Measurements from ENCODE around the gene PAX3.

The PAX3 gene

DNA sequence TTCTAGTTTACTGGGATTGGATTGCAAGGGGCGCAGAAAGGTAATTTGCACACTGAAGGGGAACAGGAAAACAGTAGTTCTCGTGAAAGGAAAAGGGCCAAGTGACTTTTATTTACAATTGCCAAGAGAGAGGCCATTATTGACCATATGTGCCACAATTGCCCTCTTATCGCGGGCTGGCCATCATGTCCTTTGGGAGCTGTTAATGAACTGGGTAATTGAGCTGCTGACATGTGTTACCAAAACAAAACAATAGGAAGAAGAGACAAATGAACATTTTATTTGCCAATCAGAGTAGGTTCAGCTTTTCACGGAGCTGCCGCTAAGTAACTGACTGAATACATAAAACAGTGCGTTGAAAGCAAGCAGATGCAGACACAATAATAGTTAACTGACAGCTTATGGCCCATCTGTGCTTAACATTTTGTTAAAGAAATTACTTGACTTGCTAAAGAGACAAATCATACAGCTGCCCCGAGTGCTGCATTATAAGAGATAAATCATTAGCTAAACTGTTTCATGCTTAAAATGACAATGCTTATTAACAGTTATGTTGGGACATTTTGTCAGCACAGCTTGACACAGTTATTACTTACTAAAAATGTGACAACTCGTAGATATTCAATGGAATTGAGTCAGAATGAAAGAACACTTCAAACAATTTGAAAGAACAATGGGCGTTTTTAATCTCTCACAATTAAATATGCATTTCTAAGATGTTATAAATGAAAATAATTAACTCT is 57.5 kb downstream of the PAX3 start:
- Histone ChIP-seq H3K36me3 (replicated peaks; ENCODE audit: insufficient read depth, low read length) (no peaks in the 10 kb centered on the region), H3K27ac (ENCODE audit: low read length) (no peak overlapping the region), H3K4me3 (ENCODE audit: low read length) (no peak overlapping the region), H3K79me2 (ENCODE audit: low read length) (no peaks in the 10 kb centered on the region), H3K9ac (ENCODE audit: low read length) (no peak overlapping the region), H3F3A (ENCODE audit: insufficient read depth, low read length) (no peaks in the 10 kb centered on the region), H3K9me3 (replicated peaks; ENCODE audit: insufficient read depth, low read length) (no peaks in the 10 kb centered on the region), H3K9me2 (replicated peaks; ENCODE audit: insufficient read depth, low read length) (no peaks in the 10 kb centered on the region), H2AFZ (ENCODE audit: low read length) (no peak overlapping the region), H3K27me3 (replicated peaks; ENCODE audit: insufficient read depth, low read length) (no peaks in the 10 kb centered on the region), H3K4me2 (ENCODE audit: low read depth, low read length) (no peak overlapping the region), H4K20me1 (ENCODE audit: insufficient read depth, low read length) (no peaks in the 10 kb centered on the region), H3K4me1 (ENCODE audit: low read length) (no peaks in the 10 kb centered on the region)
- DNase-seq: no peak
- TF ChIP-seq, protein P1, sequence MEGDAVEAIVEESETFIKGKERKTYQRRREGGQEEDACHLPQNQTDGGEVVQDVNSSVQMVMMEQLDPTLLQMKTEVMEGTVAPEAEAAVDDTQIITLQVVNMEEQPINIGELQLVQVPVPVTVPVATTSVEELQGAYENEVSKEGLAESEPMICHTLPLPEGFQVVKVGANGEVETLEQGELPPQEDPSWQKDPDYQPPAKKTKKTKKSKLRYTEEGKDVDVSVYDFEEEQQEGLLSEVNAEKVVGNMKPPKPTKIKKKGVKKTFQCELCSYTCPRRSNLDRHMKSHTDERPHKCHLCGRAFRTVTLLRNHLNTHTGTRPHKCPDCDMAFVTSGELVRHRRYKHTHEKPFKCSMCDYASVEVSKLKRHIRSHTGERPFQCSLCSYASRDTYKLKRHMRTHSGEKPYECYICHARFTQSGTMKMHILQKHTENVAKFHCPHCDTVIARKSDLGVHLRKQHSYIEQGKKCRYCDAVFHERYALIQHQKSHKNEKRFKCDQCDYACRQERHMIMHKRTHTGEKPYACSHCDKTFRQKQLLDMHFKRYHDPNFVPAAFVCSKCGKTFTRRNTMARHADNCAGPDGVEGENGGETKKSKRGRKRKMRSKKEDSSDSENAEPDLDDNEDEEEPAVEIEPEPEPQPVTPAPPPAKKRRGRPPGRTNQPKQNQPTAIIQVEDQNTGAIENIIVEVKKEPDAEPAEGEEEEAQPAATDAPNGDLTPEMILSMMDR (IDR thresholded peaks at IDR 0.05; ENCODE audit: low read length): no peak
- TF ChIP-seq EZH2phosphoT487 (IDR thresholded peaks at IDR 0.05; ENCODE audit: low read length) (no peak), EZH2 (optimal IDR thresholded peaks at IDR 0.05; ENCODE audit: low read depth, low read length) (no peak)

DNA sequence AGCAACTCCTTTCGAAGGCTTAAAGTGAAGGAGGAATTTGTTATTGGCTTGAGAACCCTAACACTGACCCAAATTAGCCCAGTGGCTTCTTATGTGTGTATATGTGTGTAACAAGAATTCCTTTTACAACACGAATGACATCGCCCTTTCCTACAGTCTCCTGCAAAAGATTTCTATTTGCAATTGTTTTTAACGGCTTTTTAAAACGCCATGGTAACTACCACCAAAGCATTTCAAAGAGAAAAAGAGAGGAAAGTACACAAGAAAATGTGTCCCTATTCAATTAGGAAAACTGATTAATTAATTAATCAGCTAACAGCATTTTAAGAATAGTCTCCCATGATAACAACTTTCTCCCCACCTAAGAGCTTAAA is 58.1 kb downstream of the PAX3 start:
- H3K4me3 ChIP-seq (ENCODE audit: low read length): no peak overlapping the region
- no peak overlapping the region for H2AFZ ChIP-seq (ENCODE audit: low read length)
- no peak for DNase-seq
- H3K27ac ChIP-seq (ENCODE audit: low read length): no peak overlapping the region
- no peaks in the 10 kb centered on the region for H3F3A ChIP-seq (ENCODE audit: insufficient read depth, low read length)
- no peaks in the 10 kb centered on the region for H4K20me1 ChIP-seq (ENCODE audit: insufficient read depth, low read length)
- TF ChIP-seq, protein P1 (IDR thresholded peaks at IDR 0.05; ENCODE audit: low read length): no peak
- TF ChIP-seq EZH2 (optimal IDR thresholded peaks at IDR 0.05; ENCODE audit: low read depth, low read length) (no peak), EZH2phosphoT487 (IDR thresholded peaks at IDR 0.05; ENCODE audit: low read length) (no peak)
- no peak overlapping the region for H3K4me2 ChIP-seq (ENCODE audit: low read depth, low read length)
- H3K79me2 ChIP-seq (ENCODE audit: low read length): no peaks in the 10 kb centered on the region
- H3K27me3 ChIP-seq (replicated peaks; ENCODE audit: insufficient read depth, low read length): no peaks in the 10 kb centered on the region
- no peaks in the 10 kb centered on the region for H3K9me2 ChIP-seq (replicated peaks; ENCODE audit: insufficient read depth, low read length)
- H3K9ac ChIP-seq (ENCODE audit: low read length): no peak overlapping the region
- no peaks in the 10 kb centered on the region for H3K9me3 ChIP-seq (replicated peaks; ENCODE audit: insufficient read depth, low read length)
- H3K36me3 ChIP-seq (replicated peaks; ENCODE audit: insufficient read depth, low read length): no peaks in the 10 kb centered on the region
- H3K4me1 ChIP-seq (ENCODE audit: low read length): no peaks in the 10 kb centered on the region

DNA sequence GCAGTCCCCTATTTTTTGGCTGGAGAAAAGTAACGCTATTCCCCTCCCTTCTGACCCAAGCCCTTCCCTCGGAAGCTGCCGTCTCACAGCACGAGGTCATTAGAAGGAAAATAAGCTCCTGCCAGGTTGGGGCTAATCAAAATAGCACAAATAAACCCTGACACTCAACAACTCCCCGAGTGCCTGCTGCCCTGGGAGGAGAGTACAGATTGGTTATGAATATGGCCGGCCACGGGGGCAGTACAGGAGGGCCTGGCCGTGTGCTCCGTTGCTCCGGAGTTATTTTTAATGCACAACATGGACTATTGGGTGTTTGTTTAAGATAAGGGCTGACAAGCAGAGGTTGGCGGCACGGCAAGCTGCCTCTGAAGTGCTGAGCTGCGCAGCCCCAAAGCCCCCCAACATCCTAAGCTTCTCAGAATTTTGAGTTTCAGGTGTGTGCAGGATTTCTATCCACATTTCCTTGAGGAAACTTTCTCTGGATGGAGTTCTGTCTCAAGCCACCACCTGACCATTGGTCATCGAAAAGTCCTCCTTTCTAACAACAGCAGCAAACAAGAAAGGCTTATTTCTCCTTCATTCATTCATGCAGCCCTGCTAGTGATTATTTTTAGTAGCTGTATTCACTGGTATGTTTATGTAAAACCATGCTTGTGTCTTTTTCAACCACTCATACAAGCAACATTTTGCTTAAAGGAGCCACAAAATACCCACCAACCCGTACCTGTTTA is 58.7 kb downstream of the PAX3 start:
- no peak for DNase-seq
- no peak overlapping the region for H3K9ac ChIP-seq (ENCODE audit: low read length)
- no peaks in the 10 kb centered on the region for H3K9me3 ChIP-seq (replicated peaks; ENCODE audit: insufficient read depth, low read length)
- no peak overlapping the region for H2AFZ ChIP-seq (ENCODE audit: low read length)
- no peaks in the 10 kb centered on the region for H3K36me3 ChIP-seq (replicated peaks; ENCODE audit: insufficient read depth, low read length)
- H3K27ac ChIP-seq (ENCODE audit: low read length): no peak overlapping the region
- TF ChIP-seq EZH2phosphoT487 (IDR thresholded peaks at IDR 0.05; ENCODE audit: low read length): no peak
- TF ChIP-seq EZH2 (optimal IDR thresholded peaks at IDR 0.05; ENCODE audit: low read depth, low read length): no peak
- TF ChIP-seq, protein P1 (IDR thresholded peaks at IDR 0.05; ENCODE audit: low read length): no peak
- H3K9me2 ChIP-seq (replicated peaks; ENCODE audit: insufficient read depth, low read length): no peaks in the 10 kb centered on the region
- no peaks in the 10 kb centered on the region for H3F3A ChIP-seq (ENCODE audit: insufficient read depth, low read length)
- no peak overlapping the region for H3K4me3 ChIP-seq (ENCODE audit: low read length)
- no peaks in the 10 kb centered on the region for H3K27me3 ChIP-seq (replicated peaks; ENCODE audit: insufficient read depth, low read length)
- H3K4me1 ChIP-seq (ENCODE audit: low read length): no peaks in the 10 kb centered on the region
- H3K79me2 ChIP-seq (ENCODE audit: low read length): no peaks in the 10 kb centered on the region
- no peaks in the 10 kb centered on the region for H4K20me1 ChIP-seq (ENCODE audit: insufficient read depth, low read length)
- H3K4me2 ChIP-seq (ENCODE audit: low read depth, low read length): no peak overlapping the region

Measured in MM.1S (cell line).